HTR-8/SVneo (cell line): ENCODE results near the gene TRAPPC13.
"Not testable (repeated sequence)": the region's sequence is repeated elsewhere in the genome, so short reads cannot be mapped to it uniquely, and the experiment has no call there.

Experiments used
- DNase-seq: peaks from one replicate; pipeline ENCODE4 v3.0.0; 2011; ENCODE audit warnings: low spot score, mixed read lengths; ENCODE audit not compliant: insufficient read length
- FAIRE-seq: peaks from 2 replicates; lab custom pipeline; 2011; peaks lifted over from hg19 to GRCh38; lab: Jason Lieb, UNC

Gene TRAPPC13

DNA sequence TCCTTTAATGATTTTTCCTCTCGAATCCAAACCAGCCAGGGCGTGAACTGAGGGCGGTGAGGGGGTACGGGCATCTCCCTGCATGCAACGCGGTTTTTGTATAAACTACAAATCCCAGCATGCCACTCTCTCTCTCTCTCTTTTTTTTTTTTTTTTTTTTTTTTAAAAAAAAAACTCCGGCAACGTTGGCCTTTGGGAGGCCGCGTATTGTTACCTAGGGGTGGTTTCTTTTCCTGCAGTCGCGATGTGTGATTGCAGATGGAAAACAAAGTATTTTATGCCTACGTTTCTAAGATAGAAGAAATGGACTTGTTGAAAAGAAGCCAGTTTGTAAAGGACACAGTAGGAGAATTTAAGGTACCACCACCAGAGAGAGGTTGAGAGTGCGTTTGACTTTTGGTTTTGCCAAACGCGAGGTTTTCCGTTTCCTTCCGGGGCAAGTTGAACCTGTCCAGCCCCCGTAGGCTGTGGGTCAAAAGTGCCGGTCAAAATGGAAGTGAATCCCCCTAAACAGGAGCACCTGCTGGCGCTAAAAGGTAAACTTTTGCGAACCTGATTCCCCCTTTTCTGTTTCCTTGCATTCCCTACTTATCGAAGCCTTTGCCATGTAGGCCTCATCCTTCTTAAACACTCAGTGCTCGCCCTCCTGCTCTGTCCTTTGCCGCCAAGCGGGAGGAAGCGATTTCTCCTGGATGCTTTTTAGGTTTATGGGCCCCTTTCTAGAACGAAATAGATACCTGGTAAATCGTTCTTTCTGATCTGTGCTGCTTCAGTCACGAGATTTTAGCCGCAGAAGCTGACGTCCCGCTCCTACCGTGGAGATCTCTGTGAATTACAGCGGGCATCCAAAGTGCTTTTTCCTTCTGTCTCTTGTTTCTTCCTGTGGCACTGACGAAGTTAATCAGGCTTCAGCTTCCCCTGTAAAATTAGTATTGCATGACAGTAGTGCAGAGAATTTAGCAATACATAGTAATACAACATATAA, at the start of gene TRAPPC13, which contains the start of gene SHLD3:
Gene TRAPPC13 (plus strand): TSS at position 457 of the 985 bp plus-strand sequence. CDS start 34 bp downstream, at position 491.
Gene SHLD3 (plus strand): TSS at position 457 of the 985 bp plus-strand sequence. CDS start 4,561 bp downstream, outside the sequence.
- DNase-seq (peak; percentile 72), FAIRE-seq (no peak)

DNA sequence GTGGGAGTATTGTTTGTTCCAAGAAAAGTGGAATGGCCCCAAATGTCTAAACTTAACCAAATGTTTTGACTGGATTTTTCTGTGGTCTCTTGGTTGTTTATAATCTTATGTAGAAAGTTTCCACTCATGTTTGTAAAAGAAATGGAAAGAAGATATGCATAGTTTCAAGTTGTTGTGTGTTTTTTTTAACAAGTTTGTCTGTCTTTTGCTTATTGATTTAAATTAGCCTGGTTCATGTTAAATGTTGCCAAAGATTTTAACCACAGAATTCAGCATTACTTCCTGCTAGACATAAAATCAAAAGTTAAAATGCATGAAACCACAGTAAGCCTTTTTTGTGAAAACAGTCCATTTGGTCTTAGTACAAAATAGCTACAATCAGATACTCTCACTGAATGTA, 47.7 kb upstream of the TRAPPC13 start:
- DNase-seq (no peak), FAIRE-seq (no peak)

DNA sequence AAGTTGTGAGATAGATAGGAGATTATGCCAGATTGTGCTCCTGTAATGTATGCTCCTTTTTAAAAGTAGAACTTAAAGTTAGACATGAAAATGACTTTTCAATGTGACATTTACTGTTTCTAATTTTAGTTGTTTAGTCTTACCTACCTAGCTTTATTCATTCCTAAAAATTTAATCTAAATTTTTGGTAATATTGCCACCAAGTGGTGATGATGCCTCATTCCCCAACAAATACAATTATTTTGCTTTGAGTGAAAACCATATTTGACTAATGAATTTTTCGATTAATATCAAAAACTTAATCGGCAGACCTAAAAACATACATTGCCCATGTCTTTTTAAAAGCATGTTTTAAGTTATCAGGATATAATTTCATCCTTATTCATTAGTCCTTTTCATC, 36.1 kb upstream of the TRAPPC13 start:
- DNase-seq (no peak), FAIRE-seq (no peak)

GRCh38 chr5:65601761-65602160, 23.1 kb upstream of the TRAPPC13 start:
- FAIRE-seq, DNase-seq: not testable (repeated sequence)

DNA sequence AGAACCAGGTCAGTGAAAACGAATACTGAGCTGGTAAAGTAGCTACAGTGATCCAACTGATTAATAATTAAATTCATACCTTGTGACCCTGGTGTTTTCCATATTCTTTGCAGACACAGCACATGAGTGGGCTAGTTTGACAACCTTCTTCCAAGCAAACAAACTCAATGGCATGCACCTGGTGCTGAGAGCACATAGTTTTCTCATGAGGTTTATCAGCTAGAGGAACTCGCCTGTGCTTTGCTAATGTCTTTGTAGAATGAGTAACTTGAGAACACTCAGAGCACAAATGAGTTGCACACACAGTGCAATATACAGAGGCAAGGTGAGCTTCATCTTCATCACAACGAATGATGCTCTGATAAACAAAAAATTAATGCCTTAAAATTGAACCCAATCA, 13.3 kb upstream of the TRAPPC13 start:
- FAIRE-seq (no peak), DNase-seq (no peak)

GRCh38 chr5:65612298-65612907, 12.4 kb upstream of the TRAPPC13 start:
- DNase-seq (no peak), FAIRE-seq (no peak)

DNA sequence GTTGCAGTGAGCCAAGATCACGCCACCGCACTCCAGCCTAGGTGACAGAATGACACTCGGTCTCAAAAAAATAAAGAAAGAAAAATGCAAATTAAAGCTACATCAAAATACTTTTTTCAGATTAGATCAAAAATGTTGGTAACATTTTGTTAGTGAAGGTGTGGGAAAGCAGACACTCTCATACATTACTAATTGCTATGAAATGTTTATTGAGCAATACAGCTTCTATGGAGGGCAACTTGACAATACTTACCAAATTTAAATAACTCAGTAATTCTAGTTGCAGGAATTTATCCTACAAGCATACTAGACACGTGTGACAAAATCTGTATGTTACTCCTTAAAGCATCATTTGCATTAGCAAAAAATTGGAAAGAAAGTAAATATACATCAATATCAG, 4.8 kb upstream of the TRAPPC13 start:
- DNase-seq (no peak), FAIRE-seq (no peak)

- DNase-seq, FAIRE-seq: not testable (repeated sequence)
Observed at GRCh38 chr5:65621961-65622360, 2.9 kb upstream of the TRAPPC13 start.

- DNase-seq (no peak), FAIRE-seq (no peak)
Observed at GRCh38 chr5:65623482-65623881, 1.3 kb upstream of the TRAPPC13 start.

GRCh38 chr5:65624025-65624570, 729 bp upstream of the TRAPPC13 start, which contains the start of gene TRIM23:
Gene TRIM23 (minus strand): TSS chr5:65624333. CDS start chr5:65624274, 59 bp downstream.
- FAIRE-seq (peak; percentile 9), DNase-seq (peak; percentile 93)

- no peak for DNase-seq
- FAIRE-seq, result no peak
Observed at GRCh38 chr5:65625743-65626142, 916 bp downstream of the TRAPPC13 start.

DNA sequence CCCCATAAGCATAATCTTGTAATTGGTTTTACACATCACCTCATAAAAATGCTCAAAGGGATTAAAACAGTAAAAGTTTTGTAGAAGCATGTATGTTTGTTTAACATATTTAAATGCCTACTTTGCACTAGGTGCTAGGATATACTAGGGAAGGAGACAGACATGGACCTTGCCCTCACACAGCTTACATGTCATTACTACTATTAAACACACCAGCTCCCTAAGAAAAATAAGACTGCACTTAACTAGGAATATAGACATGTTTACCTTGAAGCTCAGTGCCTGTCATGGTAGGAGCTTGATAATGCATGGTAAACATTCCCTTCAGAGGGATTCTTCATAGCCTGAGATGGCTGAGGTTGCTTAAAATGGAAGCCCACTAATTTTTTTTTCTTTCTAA, 6.2 kb downstream of the TRAPPC13 start:
- DNase-seq (no peak), FAIRE-seq (no peak)

- no peak for DNase-seq
- FAIRE-seq, result no peak
Observed at GRCh38 chr5:65640240-65640639, 15.4 kb downstream of the TRAPPC13 start.

DNA sequence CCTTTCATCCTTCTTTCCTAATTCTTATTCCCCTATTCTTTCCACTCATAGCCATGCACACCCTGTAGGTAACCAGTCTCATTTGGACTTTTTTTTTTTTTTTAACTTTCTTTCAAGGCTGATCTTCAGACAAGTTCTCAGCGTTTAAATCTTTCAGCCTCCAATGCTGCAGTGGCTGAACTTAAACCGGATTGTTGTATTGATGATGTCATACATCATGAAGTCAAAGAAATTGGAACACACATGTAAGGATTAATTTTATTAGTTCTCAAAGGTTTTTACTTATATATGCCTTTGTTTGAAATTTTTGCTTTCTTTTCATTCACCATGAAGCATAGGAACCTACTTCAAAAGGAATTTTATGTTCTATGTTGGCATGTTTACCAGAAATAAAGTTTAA, 22.1 kb downstream of the TRAPPC13 start:
- DNase-seq (no peak), FAIRE-seq (no peak)

DNA sequence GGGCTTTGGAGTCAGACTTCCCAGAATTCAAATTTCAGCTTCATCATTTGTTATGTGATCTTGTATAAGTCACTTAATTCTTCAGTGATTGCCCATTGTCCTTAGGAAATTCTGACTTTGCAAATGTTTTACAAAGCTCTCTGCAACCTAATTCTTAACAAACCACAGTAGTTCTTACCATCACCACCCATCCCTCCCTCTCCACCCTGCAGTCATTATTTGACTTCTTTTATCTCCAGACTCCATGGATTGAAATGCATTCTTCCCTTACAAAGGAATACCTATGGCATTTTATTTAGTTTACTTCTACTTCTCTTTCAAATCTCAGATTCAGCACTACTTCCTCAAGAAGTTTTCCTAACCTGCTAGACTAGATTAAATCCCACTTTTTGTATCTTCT, 23.1 kb downstream of the TRAPPC13 start:
- DNase-seq, result no peak
- no peak for FAIRE-seq

- no peak for FAIRE-seq
- no peak for DNase-seq
Observed at GRCh38 chr5:65651144-65651543, 26.3 kb downstream of the TRAPPC13 start.

DNA sequence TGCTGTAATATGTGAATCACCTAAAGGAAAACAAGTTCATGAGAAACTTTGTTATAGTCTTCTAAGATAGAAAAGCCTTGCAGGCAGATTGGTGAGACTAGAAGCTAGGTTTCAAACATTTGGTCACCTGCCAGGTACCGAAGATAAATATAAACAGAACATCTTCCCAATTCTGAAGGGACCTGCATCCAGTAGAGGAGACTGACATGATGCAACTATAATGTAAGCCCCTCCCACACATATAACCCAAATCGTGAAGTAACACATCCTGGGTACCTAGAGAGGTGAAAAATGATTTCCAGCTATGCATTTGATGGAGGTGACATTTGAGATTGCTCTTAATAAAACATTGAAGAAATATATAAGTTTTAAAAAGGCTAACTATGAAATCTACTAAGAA, 29.9 kb downstream of the TRAPPC13 start:
- no peak for FAIRE-seq
- DNase-seq, result no peak

- DNase-seq (peak; percentile 18), FAIRE-seq (no peak)
Observed at GRCh38 chr5:65663804-65664521, 39.1 kb downstream of the TRAPPC13 start.

DNA sequence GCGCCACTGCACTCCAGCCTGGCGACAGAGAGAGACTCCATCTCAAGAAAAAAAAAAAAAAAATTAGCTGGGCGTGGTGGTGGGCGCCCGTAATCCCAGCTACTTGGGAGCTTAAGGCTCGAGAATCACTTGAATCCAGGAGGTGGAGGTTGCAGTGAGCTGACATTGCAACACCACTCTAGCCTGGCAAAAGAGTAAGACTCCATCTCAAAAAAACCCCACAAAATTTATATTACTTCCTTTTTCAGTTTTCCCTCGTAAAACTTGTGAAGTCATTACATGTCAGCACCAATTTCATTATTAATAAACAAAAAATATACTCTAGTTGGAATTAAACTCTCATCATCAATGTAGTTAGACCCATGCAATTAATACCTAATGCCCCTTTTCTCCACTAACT, 43.9 kb downstream of the TRAPPC13 start:
- FAIRE-seq (no peak), DNase-seq (no peak)

GRCh38 chr5:65672796-65673195, 48.0 kb downstream of the TRAPPC13 start:
- DNase-seq (no peak), FAIRE-seq (no peak)
